HepG2 (cell line): ENCODE measurements around the gene U2AF2. TPM values are rescaled to one million over a fixed set of nuclear protein-coding genes. Genes with fewer than 3 reads are reported as not detected.

Experiments
- ATAC-seq: fragments of 200-7000 bp; cut with Tn5 transposase; 3 replicates; pipeline ENCODE4 v1.9.1; 2020; ENCODE audit warnings: mild to moderate bottlenecking, moderate library complexity
- BruUV-seq: library from RNA; stranded (reverse); fragments of 400-500 nt; replicated peaks from 2 replicates; lab custom pipeline; 2021; lab: Mats Ljungman, UMichigan
- CTCF ChIA-PET: fragments of 300-600 bp; formaldehyde crosslinking; extraction: SDS; loops from one replicate; lab custom pipeline; 2021; ENCODE audit warnings: low total read pairs, inconsistent platforms, low intra/inter-chr PET ratio; lab: Yijun Ruan, JAX
- POLR2A ChIA-PET: fragments of 350-600 bp; sonication (Branson Sonifier 250); formaldehyde crosslinking; loops from one replicate; lab custom pipeline; 2020; ENCODE audit warnings: antibody characterized with exemption, inconsistent platforms; lab: Yijun Ruan, JAX
- DNase-seq: peaks from one replicate; pipeline ENCODE4 v3.0.0-alpha.2; 2015; ENCODE audit warnings: low spot score
- FAIRE-seq: peaks from 3 replicates; lab custom pipeline; 2011; peaks lifted over from hg19 to GRCh38; lab: Jason Lieb, UNC
- H2AFZ ChIP-seq: one replicate; pipeline ENCODE4 v1.6.1; 2011; ENCODE audit warnings: low read length, inconsistent platforms
- H3K27ac ChIP-seq: fragments of 300-600 bp; 3 replicates; pipeline ENCODE4 v1.8.0; 2011; ENCODE audit warnings: mixed run types, mild to moderate bottlenecking, mixed read lengths, low read length, inconsistent platforms; ENCODE audit not compliant: insufficient read depth; ENCODE audit errors: extremely low read length
- H3K27me3 ChIP-seq, 2 experiments: fragments of 200-600 bp in 1 of 2; 2 replicates in 1 of 2; 3 replicates in 1 of 2; pipeline versions ENCODE4 v1.6.0 to v1.8.0; 2011; ENCODE audit warnings: low read length in 2 of 2, mild to moderate bottlenecking in 2 of 2, moderate library complexity in 2 of 2, inconsistent platforms in 1 of 2; ENCODE audit not compliant: insufficient read depth in 2 of 2, control insufficient read depth in 1 of 2
- H3K36me3 ChIP-seq, 2 experiments: fragments of 200-600 bp in 1 of 2; replicated peaks in 1 of 2; 2 replicates in 1 of 2; 3 replicates in 1 of 2; pipeline versions ENCODE4 v1.5.1 to v1.8.0; 2011; ENCODE audit warnings: low read length in 2 of 2, inconsistent platforms in 1 of 2; ENCODE audit not compliant: insufficient read depth in 2 of 2, control insufficient read depth in 1 of 2
- H3K4me1 ChIP-seq: 2 replicates; pipeline ENCODE4 v1.5.1; 2012; ENCODE audit warnings: low read length, inconsistent platforms; ENCODE audit not compliant: insufficient read depth
- H3K4me2 ChIP-seq: 2 replicates; pipeline ENCODE4 v1.6.0; 2011; ENCODE audit warnings: low read depth, low read length, inconsistent platforms
- H3K4me3 ChIP-seq, 3 experiments: fragments of 200-600 bp in 1 of 3; sonication (generic), shearing (Covaris generic) in 1 of 3; replicated peaks in 1 of 3; 2 replicates each; pipeline ENCODE4 v1.5.1; 2011 to 2016; ENCODE audit warnings: low read length in 3 of 3, inconsistent platforms in 2 of 3, low read depth in 2 of 3, mild to moderate bottlenecking in 2 of 3, control low read depth in 1 of 3, mixed read lengths in 1 of 3; ENCODE audit not compliant: insufficient read depth in 1 of 3
- H3K79me2 ChIP-seq: one replicate; pipeline ENCODE4 v1.6.1; 2011; ENCODE audit warnings: low read length, inconsistent platforms; ENCODE audit not compliant: insufficient read depth
- H3K9ac ChIP-seq: 2 replicates; pipeline ENCODE4 v1.6.0; 2011; ENCODE audit warnings: mild to moderate bottlenecking, low read depth, low read length, inconsistent platforms; ENCODE audit not compliant: insufficient read depth
- H3K9me3 ChIP-seq: 2 replicates; pipeline ENCODE4 v1.5.1; 2012; ENCODE audit warnings: mild to moderate bottlenecking, low read length
- H4K20me1 ChIP-seq: 2 replicates; pipeline ENCODE4 v1.6.0; 2011; ENCODE audit warnings: inconsistent platforms, mild to moderate bottlenecking, low read length, moderate library complexity; ENCODE audit not compliant: insufficient read depth
- BATF2 ChIP-seq: sonication (generic); formaldehyde crosslinking; IDR thresholded peaks from 2 replicates; pipeline ENCODE4 v1.8.0; 2022; ENCODE audit warnings: mild to moderate bottlenecking, missing genetic modification reagents, moderate library complexity
- BRCA1 ChIP-seq: sonication (generic); formaldehyde crosslinking; IDR thresholded peaks from 2 replicates; pipeline ENCODE4 v1.4.0; 2020; ENCODE audit warnings: missing genetic modification reagents
- GABPA ChIP-seq, 2 experiments: IDR thresholded peaks; 2 replicates each; pipeline ENCODE4 v1.6.1; 2011 to 2016; ENCODE audit warnings: low read depth in 2 of 2, low read length in 1 of 2, missing biosample characterization in 1 of 2, missing genetic modification characterization in 1 of 2
- GZF1 ChIP-seq: sonication (generic); formaldehyde crosslinking; IDR thresholded peaks from 2 replicates; pipeline ENCODE4 v1.5.1; 2020; ENCODE audit warnings: mild to moderate bottlenecking, missing genetic modification reagents
- HOXA3 ChIP-seq: sonication (generic); formaldehyde crosslinking; IDR thresholded peaks from 2 replicates; pipeline ENCODE4 v1.5.0; 2020; ENCODE audit warnings: missing genetic modification reagents
- KAT7 ChIP-seq: IDR thresholded peaks from 2 replicates; pipeline ENCODE4 v1.6.1; 2018; ENCODE audit warnings: borderline replicate concordance, missing compliant biosample characterization
- MAZ ChIP-seq, 2 experiments: sonication (generic) in 1 of 2; formaldehyde crosslinking in 1 of 2; IDR thresholded peaks; 2 replicates each; pipeline versions ENCODE4 v1.5.0 to v1.6.1; 2012 to 2020; ENCODE audit warnings: low read depth in 2 of 2, mild to moderate bottlenecking in 2 of 2, borderline replicate concordance in 1 of 2, improper control_type of control experiment in 1 of 2, low read length in 1 of 2, missing genetic modification reagents in 1 of 2, moderate library complexity in 1 of 2
- MED1 ChIP-seq: sonication (generic); formaldehyde crosslinking; IDR thresholded peaks from 2 replicates; pipeline ENCODE4 v1.4.0; 2020; ENCODE audit warnings: missing genetic modification reagents
- NFE2L2 ChIP-seq: fragments of 150-350 bp; IDR thresholded peaks from 2 replicates; pipeline ENCODE4 v1.6.1; 2014; ENCODE audit warnings: low read length
- REPIN1 ChIP-seq: sonication (generic); formaldehyde crosslinking; IDR thresholded peaks from 2 replicates; pipeline ENCODE4 v1.8.0; 2022; ENCODE audit warnings: missing genetic modification reagents, low read depth, mild to moderate bottlenecking, borderline replicate concordance
- SAP130 ChIP-seq: IDR thresholded peaks from 2 replicates; pipeline ENCODE4 v1.6.1; 2016; ENCODE audit warnings: low read depth
- SIN3B ChIP-seq: fragments of 150-350 bp; IDR thresholded peaks from 2 replicates; pipeline ENCODE4 v1.6.1; 2014; ENCODE audit warnings: low read length
- SRSF1 ChIP-seq: fragments of 200-400 bp; formaldehyde crosslinking; optimal IDR thresholded peaks from 2 replicates; pipeline ENCODE3; 2017; ENCODE audit warnings: mild to moderate bottlenecking, low read depth, low read length, moderate library complexity
- TBL1XR1 ChIP-seq: fragments of 150-350 bp; IDR thresholded peaks from 2 replicates; pipeline ENCODE4 v1.6.1; 2014; ENCODE audit warnings: borderline replicate concordance, low read length; ENCODE audit not compliant: partially characterized antibody
- ZHX2 ChIP-seq, 2 experiments: sonication (generic) in 1 of 2; formaldehyde crosslinking in 1 of 2; IDR thresholded peaks; 2 replicates each; pipeline versions ENCODE4 v1.6.1 to v1.9.0; 2014 to 2022; ENCODE audit warnings: antibody characterized with exemption in 1 of 2, borderline replicate concordance in 1 of 2, inconsistent platforms in 1 of 2, low read depth in 1 of 2, missing genetic modification reagents in 1 of 2
- ZKSCAN1 ChIP-seq: fragments of 150-350 bp; IDR thresholded peaks from 2 replicates; pipeline ENCODE4 v1.6.1; 2014; ENCODE audit warnings: low read length
- ZNF775 ChIP-seq: sonication (generic); formaldehyde crosslinking; IDR thresholded peaks from 2 replicates; pipeline ENCODE4 v1.4.0; 2020; ENCODE audit warnings: missing genetic modification reagents, mild to moderate bottlenecking, moderate library complexity, borderline replicate concordance
- WGBS: methylation state at CpG from one replicate; pipeline ENCODE4 v1.1.6; 2017; ENCODE audit warnings: low lambda C conversion rate; 5-methylcytosine and 5-hydroxymethylcytosine counted together
- in situ Hi-C: cut with HindIII; loops from 2 replicates; pipeline ENCODE4 v1.10.0; 2017; ENCODE audit warnings: low pct_unique_long_range_greater_than_20kb; ENCODE audit not compliant: extremely low pct_ligation_motif_present
- intact Hi-C: fragments of 100-400 bp; cut with micrococcal nuclease; formaldehyde crosslinking; loops from one replicate; pipeline ENCODE4 v1.10.0; 2022; ENCODE audit not compliant: unreplicated experiment
- polyA plus RNA-seq, 8 experiments: library from polyadenylated mRNA; depleted of rRNA in 3 of 8; stranded (reverse) in 7 of 8; unstranded in 1 of 8; fragments of >200 nt; fragmentation: Illumina TruSeq in 4 of 8; extraction: Trizol in 4 of 8; gene quantifications; 2 replicates each; pipeline versions ENCODE4 v1.2.1 to v1.2.3, GENCODE V29; 2011 to 2016; ENCODE audit warnings: low read depth in 4 of 8, missing spikeins in 1 of 8, mixed read lengths in 1 of 8; ENCODE audit not compliant: insufficient read depth in 1 of 8
- total RNA-seq, 5 experiments: library from RNA; depleted of rRNA; stranded (reverse); fragments of >200 nt; fragmentation: Illumina TruSeq; extraction: Trizol; gene quantifications; 2 replicates each; pipeline ENCODE4 v1.2.3, GENCODE V29; 2016; ENCODE audit warnings: low read depth in 1 of 5

The U2AF2 gene
- total and polyA plus RNA-seq, 2 of the 13 experiments (the other 11 are each of a cell fraction or from before 2014, with no cell fraction given), result 84.3 to 124 TPM

- Histone ChIP-seq H3K9me3 (no peaks in the 10 kb centered on the region), H3K4me2 (peak overlapping the region; percentile 67), H3K36me3 (peaks cover 25 to 63% of the 10 kb centered on the region in 2 experiments), H2AFZ (no peak overlapping the region), H4K20me1 (no peaks in the 10 kb centered on the region), H3K4me3 (peak overlapping the region; percentile 30 to 61 (median 35)), H3K4me1 (peaks cover 74% of the 10 kb centered on the region), H3K79me2 (peaks cover 45% of the 10 kb centered on the region), H3K9ac (peak overlapping the region; percentile 66), H3K27me3 (no peaks in the 10 kb centered on the region), H3K27ac (peak overlapping the region; percentile 89)
- ATAC-seq (peak; percentile 94), DNase-seq (peak; percentile 90), FAIRE-seq (peak; percentile 93)
- BruUV-seq, result TSS peak; percentile 67
- intact Hi-C loops, result no loop called here
- in situ Hi-C loops, result no loop called here
- CTCF ChIA-PET, result no interaction called here
- POLR2A ChIA-PET, result interaction anchor here (0.8 to 2.7 kb wide), 10 partner anchors 9 to 459 kb away, joined by 3 to 27 read pairs (median 4); partner anchors contain the start of genes EPN1 and U2AF2
- WGBS, result 9% methylated on average over 17 of the region's 22 CpGs
- no peak for TF ChIP-seq BRCA1 (CRISPR knock-in tag)
- TF ChIP-seq GZF1 (CRISPR knock-in tag), result peak; percentile 89; the same call in 1 of the 2 replicates
- no peak for TF ChIP-seq MAZ (IDR thresholded peaks at IDR 0.05; ENCODE audit: borderline replicate concordance, low read depth, low read length)
- no peak for TF ChIP-seq MAZ (CRISPR knock-in tag; IDR thresholded peaks at IDR 0.05; ENCODE audit: low read depth)
- no peak for TF ChIP-seq SRSF1
- no peak for TF ChIP-seq TBL1XR1
- TF ChIP-seq KAT7 (CRISPR knock-in tag), result no peak
- no peak for TF ChIP-seq SIN3B
- TF ChIP-seq HOXA3, result peak; percentile 65
- no peak for TF ChIP-seq BATF2 (CRISPR knock-in tag)
- TF ChIP-seq GABPA (IDR thresholded peaks at IDR 0.05; ENCODE audit: low read depth, low read length), result no peak
- peak; percentile 73 for TF ChIP-seq GABPA (CRISPR knock-in tag; IDR thresholded peaks at IDR 0.05; ENCODE audit: low read depth)
- no peak for TF ChIP-seq ZNF775
- TF ChIP-seq ZHX2 (IDR thresholded peaks at IDR 0.05; ENCODE audit: low read depth), result no peak
- TF ChIP-seq ZHX2 (CRISPR knock-in tag; IDR thresholded peaks at IDR 0.05; ENCODE audit: borderline replicate concordance), result 0 out of 2 replicates have a peak, but pooled peaks have one; percentile 40
- no peak for TF ChIP-seq NFE2L2
- peak; percentile 81 for TF ChIP-seq SAP130 (CRISPR knock-in tag)
- no peak for TF ChIP-seq REPIN1 (CRISPR knock-in tag)
- TF ChIP-seq ZKSCAN1, result peak; percentile 60
- TF ChIP-seq MED1 (CRISPR knock-in tag), result peak; percentile 88
Observed at GRCh38 chr19:55683449-55684261, 28.8 kb downstream of the U2AF2 start.
